ENCODE data around the gene FCHO1.

Gene FCHO1

GRCh38 chr19:17832443-17833208, 81.3 kb downstream of the FCHO1 start:
- DNase-seq: no peak

GRCh38 chr19:17834350-17835181, 83.3 kb downstream of the FCHO1 start:
- DNase-seq: no peak

- no peak for DNase-seq
Measured at GRCh38 chr19:17835182-17836006, 84.1 kb downstream of the FCHO1 start.

- DNase-seq: no peak
Measured at GRCh38 chr19:17836530-17836929, 85.3 kb downstream of the FCHO1 start.

GRCh38 chr19:17837972-17838371, 86.7 kb downstream of the FCHO1 start:
- no peak for DNase-seq

Measured in NCI-H1092 (cell line).